Measurements from ENCODE around the gene HPSE2.

HPSE2 gene

DNA sequence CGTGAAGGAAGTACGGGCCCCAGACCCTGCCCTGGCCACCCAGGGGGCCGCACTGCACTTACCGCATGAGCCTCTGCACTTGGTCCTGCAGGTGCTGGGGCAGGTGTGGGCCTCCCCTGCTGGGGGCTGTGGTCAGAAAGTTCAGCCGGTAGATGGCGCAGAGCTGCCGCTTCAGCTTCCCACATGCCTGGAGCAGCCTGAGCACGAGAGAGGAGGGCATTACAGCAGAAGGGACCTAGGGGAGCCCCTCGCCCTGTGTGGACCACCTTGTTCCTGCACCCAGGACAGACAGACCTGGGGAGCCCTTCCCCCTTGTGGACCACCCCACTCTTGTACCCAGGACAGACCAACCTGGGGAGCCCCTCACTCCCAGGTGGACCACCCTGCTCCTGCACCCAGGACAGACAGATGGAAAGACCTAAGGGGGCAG, 811.9 kb downstream of the HPSE2 start:
- no peak for DNase-seq

DNA sequence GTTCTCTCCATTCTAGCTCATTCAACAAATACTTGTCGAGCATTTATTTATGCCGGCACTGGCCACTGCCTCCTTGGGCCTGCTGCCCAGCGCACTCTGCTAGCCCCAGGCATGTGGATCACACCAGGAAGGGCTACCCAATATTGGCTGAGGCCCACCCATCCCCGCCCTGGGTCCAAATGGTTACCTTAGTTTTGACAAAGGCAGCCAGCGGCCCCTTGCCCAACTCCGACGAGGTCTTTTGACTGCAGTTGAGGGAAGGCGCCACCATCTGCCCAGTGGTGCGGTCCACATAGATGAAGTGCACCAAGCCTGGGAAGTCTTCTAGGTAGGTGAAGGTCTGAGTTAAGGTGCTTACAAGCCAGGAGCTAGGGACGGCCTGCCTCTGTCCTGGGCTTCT, 813.5 kb downstream of the HPSE2 start:
- no peak for DNase-seq

DNA sequence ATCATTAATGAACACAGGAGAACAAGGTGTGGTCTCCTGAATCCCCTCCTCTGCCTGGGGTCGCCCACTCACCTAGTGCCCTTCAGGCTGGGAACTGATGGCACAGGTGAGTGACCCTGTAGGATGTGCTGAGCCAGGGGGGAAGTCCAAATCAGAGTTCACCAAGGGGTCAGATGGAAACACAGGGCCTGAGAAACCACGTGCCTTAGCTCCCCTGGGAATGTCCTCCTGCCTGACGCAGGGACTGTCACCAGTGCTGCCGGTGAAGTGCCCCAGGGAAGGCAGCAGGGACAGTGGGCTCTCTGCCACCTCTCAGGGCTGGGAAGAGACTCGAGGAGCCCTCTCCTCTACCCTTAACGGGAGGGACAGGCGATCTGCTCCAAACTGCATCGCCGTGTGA, 814.9 kb downstream of the HPSE2 start:
- DNase-seq: no peak

DNA sequence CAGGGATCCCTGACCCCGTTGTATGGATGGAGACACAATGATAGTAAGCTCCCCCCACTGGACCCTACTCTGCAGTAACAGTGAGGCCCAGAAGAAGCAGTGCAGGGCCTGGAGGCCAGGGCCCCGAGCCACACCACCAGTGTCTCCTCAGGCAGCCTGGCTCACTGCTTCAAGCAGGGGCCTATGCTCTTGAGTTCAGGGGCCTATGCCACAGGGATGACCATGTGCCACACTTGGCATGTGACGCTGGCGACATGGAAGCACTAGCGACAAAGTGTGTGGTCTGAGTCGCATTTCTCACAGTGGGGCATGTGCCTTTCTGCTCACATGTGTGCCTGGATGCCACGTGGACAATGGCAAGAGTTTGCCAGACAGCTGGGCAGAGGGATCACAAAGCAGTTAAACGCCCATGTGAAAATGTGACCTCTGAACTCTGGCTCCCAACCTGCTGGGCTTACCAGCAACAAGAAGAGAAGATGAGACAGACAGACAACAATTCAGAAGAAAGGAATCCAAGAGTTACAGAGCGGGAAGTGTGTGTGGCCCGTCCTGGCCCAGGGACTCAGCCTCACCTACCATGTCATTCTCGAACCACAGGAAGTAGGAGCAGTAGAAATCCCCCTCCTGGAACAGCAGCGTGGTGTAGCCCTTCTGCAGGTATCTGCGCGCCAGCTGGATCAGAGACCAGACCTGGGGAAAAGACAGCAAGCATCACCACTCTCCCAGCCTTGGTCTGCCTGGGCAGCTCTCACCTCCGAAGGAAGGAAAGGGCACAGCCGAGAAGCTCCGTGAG, 816.0 kb downstream of the HPSE2 start:
- DNase-seq: no peak

DNA sequence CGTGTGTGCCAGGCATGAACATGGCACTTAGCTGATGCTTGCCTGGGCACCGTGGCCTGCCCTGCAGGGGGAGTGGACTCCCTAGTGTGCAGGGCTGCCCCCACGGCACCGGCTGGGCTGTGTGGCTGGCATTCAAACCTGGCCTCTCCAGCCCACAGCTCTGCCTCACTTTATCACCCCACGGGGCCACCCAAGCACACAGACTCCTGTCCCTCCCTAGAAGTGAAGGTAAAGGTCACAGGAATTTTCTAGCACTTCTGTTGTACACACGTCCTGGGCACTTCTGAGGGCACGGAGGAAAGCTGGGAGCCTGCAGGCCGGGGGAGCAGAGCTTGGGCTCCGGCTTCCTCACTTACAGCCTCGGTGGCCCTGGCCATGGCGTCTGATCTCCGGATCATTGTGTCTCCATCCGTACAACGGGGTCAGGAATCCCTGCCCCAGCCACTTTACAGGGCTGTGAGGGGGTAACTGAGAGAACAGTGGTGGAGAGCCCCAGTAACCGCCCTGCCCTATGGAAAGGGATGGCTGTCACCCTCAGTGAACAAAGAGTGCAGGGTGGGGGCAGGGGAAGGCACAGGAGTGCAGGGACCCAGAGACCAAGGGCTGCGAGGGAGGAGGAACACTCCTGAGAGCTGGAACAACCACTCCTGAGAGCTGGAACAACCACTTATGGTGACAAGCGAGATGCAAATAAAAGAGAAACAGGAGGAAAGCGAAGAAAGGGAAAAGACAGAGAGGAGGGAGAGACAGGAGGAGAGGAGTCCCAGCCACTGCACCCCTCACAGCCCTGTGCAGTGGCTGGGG, 816.8 kb downstream of the HPSE2 start:
- DNase-seq: no peak

DNA sequence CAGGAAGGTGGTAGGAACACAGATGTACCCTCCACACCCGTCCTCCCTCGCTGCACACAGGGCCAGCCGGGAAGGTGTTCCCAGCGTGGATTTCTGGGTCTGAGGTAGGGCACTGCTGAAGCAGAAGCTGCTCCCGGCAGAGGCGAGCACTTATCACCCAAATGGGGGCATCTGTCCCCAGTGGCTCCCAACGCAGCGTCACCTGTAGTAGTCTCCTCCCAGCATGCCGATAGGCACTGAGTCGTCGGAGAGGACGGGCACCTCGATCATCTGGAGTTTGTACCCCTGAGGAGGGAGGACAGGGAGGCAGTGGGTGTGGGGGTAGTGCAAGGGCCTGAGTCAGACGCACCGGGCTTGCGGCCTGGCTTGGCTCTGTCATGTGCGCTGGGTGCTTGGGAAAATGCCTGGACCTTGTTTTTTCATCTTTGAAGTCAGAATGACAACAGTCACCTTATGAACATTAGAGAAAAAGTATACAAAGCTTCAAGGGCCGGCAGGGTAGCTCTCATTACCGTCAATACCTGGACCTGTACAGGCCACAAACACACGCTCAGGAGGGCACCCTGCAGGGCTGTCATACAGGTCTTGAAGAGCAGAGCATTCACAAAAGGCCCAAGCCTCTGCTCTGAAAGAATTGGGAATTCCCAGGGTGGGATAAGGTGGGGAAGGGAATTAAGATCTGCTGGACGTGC, 817.5 kb downstream of the HPSE2 start:
- no peak for DNase-seq

DNA sequence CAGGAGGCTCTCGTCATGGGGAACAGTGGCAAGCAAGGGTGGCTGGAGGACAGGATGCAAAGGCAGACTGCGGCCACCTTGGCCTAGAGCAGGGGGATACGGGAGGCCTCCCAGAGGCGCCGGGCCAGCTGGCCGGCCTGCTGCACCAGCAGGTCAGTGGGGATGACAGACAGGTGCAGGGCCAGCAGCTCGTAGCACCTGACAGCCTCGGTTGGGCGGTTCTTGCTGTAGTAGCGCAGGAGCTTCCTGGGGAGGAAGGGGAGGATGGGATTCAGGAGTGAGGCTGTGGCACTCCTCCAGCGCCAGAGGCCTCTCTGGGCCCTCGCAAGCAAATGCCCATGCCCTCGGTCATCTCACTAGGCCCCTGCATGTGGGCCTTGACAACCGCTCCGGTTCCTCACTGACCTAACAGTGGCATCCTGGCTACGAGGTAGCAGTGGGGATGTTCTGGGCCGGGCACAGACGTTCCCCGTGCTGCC, 818.1 kb downstream of the HPSE2 start:
- no peak for DNase-seq

DNA sequence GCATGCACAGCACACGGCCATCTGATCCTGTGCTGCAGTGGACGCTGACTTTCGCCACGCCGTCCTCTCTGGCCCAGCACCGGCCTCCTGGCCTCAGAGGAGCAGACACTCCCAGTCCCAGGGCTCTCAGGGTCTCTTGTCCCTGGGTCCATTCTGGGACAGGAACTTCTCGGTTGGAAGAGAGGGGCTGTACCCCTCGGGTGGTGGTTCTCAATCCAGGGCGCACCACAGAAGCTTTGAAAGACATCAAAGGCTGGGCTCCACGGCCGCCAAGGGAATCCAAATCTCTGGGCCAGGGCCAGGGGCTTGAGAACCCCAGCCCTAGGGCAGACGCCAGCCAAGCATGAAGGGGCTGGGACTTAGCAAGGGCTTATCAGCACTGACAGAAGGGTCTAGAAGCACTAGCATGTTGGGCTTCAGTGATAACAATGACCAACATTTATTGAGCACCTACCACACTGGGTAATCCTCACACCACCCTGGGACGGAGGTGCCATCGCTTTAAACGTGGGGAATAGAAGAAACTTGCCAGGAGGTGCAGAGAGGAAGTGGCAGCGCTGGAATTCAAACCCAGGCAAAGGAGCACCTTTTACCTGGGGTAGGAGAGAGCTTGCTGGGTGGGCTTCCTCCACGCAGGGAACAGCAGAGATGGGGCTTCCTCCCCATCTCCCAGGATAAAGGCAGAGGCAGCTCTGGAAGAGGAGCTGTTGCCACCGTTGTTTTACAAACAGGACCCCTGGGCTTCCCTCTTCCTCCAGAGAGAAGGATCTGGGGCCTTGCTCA, 818.9 kb downstream of the HPSE2 start:
- no peak for DNase-seq

DNA sequence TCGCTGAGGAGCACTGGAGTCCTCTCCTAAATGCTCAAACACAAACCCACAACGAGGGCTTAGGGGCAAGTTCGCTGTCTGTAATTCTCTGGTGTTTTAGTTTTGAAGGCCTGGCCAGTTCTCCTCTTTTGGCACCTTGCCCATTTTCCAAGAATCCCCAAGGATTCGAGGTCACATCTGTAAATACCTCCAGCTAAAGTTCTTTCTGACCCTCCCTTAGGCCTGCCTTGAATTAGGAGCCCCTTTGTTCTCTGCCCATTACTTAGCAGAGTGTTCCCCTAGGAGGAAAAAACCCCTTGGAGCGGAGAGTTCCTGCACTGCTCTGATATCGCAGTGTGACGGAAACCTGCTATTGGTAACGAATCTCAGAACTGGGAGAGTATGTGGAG, 819.9 kb downstream of the HPSE2 start:
- no peak for DNase-seq

DNA sequence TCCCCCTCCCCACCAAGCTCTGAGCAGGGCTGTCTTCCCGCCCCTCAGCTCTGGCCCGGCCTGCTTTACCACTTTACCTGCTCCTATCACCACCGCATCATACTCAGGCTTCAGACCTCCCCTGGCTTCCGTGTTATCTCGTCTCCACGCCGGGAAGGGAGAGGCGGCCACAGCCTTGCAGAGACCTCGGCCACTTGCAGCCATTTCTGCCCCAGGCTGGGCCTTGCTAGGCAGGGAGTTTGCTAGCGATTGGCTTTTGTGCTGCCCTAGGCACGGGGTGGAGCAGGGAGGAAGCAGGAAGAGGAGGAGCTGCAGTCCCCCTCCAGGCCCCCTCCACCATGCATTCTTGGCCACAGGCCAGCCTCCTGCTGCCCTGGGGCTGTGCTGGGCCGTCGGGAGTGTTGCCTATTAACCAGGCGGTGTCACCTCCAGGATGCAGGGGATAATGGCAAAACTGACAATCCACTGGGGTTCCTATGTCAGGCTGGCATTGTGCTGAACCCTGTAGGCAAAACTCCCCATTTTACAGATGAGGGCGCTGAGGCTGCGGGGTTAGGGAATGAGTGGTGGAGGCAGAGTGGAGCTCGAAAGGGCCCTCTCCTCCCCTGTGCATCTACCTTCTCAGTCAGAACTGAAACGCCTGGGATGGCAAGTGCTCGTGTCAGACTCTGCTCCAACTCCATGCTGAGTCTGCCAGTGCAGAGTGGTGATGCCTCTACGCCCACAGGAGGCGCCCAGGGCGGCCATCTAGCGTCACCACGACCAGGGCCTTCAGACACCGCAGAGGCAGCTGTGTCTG, 820.5 kb downstream of the HPSE2 start, which contains the start of gene PYROXD2:
PYROXD2 (minus strand) TSS at position 251 of the 799 bp plus-strand sequence; CDS start at position 204, 47 bp downstream.
- DNase-seq: peak; percentile 38

DNA sequence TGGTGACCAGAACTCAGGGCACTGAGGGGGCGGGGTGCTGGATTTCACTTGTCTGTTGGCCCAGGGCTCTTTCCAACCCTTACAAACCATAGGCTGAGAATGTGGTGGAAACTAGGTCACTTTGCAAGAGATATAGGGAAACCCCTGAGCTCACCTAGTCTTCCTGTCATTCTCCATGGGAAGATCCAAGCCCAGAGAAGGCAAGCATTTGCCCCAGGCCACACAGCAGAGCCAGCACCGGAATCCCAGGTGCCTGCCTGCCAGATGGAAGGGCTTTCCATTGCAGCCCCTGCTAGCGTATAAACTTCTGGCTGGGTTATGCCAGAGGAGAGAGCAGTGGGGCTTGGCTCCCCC, 821.1 kb downstream of the HPSE2 start:
- DNase-seq: no peak

DNA sequence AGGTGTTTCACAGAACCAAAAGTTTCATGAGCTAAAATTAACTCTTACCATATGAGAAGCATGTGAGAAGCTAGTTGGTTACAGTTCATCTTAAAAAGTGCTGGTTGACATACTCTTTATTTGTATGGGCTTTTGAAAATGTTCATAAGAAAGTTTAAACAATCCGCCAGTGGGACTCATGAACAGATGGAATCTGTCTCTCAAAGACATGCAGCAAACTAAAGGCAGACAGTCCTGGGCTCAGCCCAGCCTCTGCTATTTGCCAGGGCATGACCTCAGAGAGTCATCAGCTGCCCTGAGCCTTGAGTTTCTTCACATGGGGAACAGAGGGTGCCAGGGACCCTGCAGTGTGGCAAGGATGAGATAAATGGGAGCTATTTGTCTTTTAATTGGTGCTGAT, 823.9 kb downstream of the HPSE2 start:
- DNase-seq: no peak

DNA sequence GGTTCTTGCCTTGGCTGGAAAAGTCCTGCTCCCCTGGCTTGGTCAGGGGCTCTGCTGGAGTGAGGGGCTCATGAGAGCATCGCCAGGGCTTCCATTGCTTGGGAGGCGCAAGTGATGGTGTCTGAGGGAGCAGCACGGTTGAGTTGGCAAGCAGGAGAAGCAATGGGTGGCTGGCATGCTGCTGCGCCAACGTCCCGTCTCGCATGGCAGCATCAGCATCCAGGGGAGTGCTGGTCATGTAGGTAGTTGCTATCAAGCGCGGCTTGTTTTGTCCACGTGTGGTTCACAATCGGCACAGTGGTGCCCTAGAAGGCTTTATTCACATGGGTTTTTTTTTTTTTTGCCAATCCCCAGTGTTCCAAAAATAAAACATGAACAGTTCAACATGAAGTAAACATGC, 824.5 kb downstream of the HPSE2 start:
- DNase-seq: no peak

DNA sequence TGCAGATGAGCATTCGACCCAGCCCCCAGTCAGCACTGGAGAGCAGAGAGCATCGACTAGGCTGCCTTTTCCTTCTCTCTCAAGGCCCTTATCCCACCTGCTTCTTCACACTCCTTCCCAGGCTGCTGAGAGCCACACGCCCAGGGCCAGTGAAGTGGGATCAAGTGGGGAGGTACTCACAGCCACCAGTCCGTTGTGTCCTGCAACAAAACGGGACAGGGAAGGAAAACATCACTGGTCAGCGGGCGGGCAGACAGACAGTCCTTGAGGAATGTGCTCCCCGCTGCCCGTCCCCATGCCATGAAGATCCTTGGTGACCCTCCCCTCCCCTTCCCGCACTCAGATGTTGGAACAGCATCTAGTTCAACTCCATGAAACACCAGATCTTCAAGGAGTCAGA, 824.9 kb downstream of the HPSE2 start:
- no peak for DNase-seq

DNA sequence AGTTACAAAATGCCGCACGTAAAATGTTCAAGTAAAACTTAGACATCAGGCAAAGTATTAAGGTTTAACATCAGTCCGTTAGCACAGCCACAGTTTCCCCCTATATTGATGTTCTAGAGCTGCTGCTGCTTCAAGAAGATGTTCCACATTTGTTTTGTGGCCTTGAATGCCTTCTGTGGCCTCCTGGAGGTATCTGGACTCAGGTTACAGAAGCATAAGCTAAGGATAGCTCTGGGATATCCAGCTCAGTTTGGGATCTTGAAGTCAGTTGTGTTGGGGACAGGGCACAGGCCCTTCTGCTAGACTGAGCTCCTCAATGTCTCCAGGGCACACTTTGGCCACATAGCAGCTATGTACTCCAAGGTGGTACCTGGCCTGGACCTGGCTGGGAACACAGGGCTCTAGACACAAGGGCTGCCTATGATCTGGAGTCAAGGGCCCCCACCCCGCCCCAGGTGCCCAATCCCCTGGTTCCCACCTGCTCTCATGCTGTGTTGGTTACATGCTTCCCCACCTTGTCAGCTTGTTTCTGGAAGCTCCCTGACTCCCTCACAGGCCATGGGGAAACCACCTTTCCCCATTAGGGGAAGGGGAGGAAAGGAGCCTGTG, 825.4 kb downstream of the HPSE2 start:
- no peak for DNase-seq

DNA sequence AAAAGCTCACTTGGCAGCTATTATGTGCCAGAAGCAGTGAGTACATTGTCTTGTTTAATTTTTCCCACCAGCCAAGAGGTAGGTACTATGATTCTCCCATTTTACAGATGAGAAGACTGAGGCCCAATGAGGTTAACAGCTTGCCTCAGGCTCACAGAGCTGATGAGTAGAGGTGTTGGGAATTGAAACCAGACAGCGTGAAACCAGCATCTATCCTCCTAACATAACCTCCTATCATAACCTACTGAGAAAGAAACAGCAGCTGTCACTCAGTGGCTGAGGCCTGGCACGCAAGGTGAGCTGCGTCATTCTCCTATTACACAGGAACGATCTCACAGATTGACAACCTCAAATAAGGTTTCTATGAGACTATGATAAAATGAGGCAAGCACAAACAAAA, 826.9 kb downstream of the HPSE2 start:
- DNase-seq: no peak

DNA sequence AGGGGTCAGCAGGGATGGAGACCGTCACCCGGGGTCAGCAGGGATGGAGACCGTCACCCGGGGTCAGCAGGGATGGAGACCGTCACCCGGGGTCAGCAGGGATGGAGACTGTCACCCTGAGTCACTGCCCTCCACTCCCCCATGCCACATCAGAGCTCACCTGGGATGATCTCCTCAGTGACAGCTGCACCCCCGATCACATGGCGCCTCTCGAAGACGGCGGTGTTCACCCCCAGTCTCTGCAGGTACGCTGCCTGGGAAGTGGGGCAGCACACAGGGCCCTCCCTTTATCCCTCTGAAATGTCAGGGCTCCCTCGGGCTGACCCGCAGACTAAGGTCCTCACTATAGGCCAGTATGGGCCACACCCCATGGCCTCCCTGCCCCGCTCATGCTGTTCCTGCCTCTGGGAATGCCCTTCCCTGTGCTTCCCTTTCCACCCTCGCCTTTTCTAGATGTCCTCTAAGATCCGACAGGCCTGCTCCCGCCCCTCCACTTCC, 827.9 kb downstream of the HPSE2 start:
- DNase-seq: no peak

All from activated naive CD4-positive, alpha-beta T cell treated with anti-CD3 and anti-CD28 coated beads, Interleukin-2, amount 50 U/mL, for 16 hours (primary cell).